Keratinocyte (primary cell): ENCODE measurements around the gene CDK15.

Experiments used
- CTCF ChIP-seq, 3 experiments: IDR thresholded peaks in 1 of 3; conservative IDR thresholded peaks in 1 of 3; optimal IDR thresholded peaks in 1 of 3; 2 replicates in 2 of 3; 3 replicates in 1 of 3; pipeline versions ENCODE3 to v1.5.1; 2011; ENCODE audit warnings: low read length in 3 of 3, mild to moderate bottlenecking in 3 of 3, moderate library complexity in 2 of 3, control low read depth in 1 of 3, inconsistent platforms in 1 of 3; ENCODE audit not compliant: insufficient read depth in 2 of 3; ENCODE audit errors: extremely low read depth in 1 of 3
- EZH2 ChIP-seq: IDR thresholded peaks from one replicate; pipeline ENCODE4 v1.6.1; 2012; ENCODE audit warnings: inconsistent platforms, mild to moderate bottlenecking, low read length, moderate library complexity

GRCh38 chr2:201925056-201925455 is 118.7 kb downstream of the CDK15 start:
- TF ChIP-seq CTCF (optimal IDR thresholded peaks at IDR 0.05 in 1 of 3, IDR thresholded peaks at IDR 0.05 in 1 of 3, conservative IDR thresholded peaks at IDR 0.05 in 1 of 3; ENCODE audit: extremely low read depth in 1 of 3, insufficient read depth in 2 of 3, low read length in 3 of 3) (no peak), EZH2 (no peak)
